HUDEP-2 (cell line): ENCODE measurements around the gene KPNA2.

ENCODE experiments used
- DNase-seq, 76 experiments: peaks; one replicate each; lab custom pipeline; 2025; ENCODE audit not compliant: unreplicated experiment in 76 of 76; lab: John Stamatoyannopoulos, UW

KPNA2 gene

DNA sequence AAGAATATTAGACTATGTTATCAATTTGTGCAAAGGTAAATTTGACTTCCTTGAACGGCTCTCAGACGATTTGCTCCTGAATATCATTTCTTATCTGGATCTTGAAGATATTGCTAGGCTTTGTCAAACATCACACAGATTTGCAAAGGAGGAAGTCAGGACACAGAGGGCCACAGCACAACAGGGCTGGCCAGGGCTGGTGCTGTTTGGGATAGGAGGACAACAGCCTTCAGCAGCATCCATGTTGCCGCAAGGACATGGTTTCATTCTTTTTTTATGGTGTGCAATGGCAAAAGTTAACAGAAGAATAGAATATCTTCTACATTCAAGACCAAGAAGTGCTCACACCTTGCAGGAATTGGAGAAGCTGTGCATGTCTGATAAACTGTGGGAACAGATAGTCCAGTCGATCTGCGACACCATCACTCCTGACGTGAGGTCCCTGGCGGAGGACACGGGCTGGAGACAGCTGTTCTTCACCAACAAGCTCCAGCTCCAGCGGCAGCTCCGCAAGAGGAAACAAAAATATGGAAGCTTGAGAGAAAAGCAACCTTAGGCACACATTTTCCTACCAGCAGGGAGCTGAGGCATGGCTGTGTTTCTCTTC lies 59.8 kb downstream of the KPNA2 start:
- DNase-seq = no peak

DNA sequence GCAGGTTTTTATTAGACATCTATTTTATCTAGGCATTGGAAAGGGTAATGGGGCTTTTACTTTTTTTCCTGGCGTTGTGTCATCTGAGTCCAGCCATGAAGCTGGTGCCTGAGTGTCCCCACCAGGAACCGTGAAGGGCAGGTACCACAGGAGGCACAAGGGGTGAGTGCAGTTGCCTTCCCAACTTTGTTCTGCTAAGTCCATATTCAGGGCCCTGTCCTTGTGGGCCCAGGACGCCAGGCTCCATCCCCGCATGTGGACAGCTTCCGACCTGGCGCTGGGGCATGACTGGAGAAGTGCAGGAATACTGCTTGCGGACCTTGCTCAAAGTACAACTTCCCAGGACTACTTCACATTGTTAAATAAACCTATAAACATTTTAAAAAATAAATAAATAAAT lies 60.6 kb downstream of the KPNA2 start:
- no peak for DNase-seq
